OCI-LY7 (cell line): ENCODE measurements around the gene LRCOL1. TPM values are rescaled to one million over a fixed set of nuclear protein-coding genes. Genes with fewer than 3 reads are reported as not detected.
A peak's percentile ranks its signal among the peaks of the same experiment; 100 is the strongest.
"Not testable (repeated sequence)": the region's sequence is repeated elsewhere in the genome, so short reads cannot be mapped to it uniquely, and the experiment has no call there.

Experiments
- BruUV-seq: library from RNA; stranded (reverse); fragments of 400-500 nt; replicated peaks from 2 replicates; lab custom pipeline; 2021; lab: Mats Ljungman, UMichigan
- CTCF ChIA-PET: fragments of 300-600 bp; sonication (Branson Sonifier 250); formaldehyde crosslinking; loops from one replicate; lab custom pipeline; 2022; ENCODE audit warnings: antibody characterized with exemption; ENCODE audit not compliant: unreplicated experiment; lab: Charles Lee
- POLR2A ChIA-PET: fragments of 300-600 bp; sonication (Branson Sonifier 250); formaldehyde crosslinking; loops from one replicate; lab custom pipeline; 2022; ENCODE audit warnings: antibody characterized with exemption; lab: Charles Lee
- DNase-seq: peaks from one replicate; pipeline ENCODE4 v3.0.0-alpha.2; 2015; ENCODE audit warnings: low spot score
- H2AFZ ChIP-seq: fragments of 200-600 bp; sonication (generic), shearing (Covaris generic); 2 replicates; pipeline ENCODE4 v1.6.1; 2014; ENCODE audit warnings: mild to moderate bottlenecking, antibody characterized with exemption, low read length, moderate library complexity
- H3K27ac ChIP-seq: fragments of 200-600 bp; sonication (generic); 2 replicates; pipeline ENCODE4 v1.5.1; 2014; ENCODE audit warnings: mixed run types, low read depth, mild to moderate bottlenecking, moderate library complexity, low read length, inconsistent platforms; ENCODE audit not compliant: poor library complexity, severe bottlenecking
- H3K36me3 ChIP-seq: fragments of 200-600 bp; sonication (generic); 2 replicates; pipeline ENCODE4 v1.6.1; 2014; ENCODE audit warnings: mild to moderate bottlenecking, antibody characterized with exemption, low read length, moderate library complexity, mixed read lengths; ENCODE audit not compliant: insufficient read depth
- H3K4me1 ChIP-seq: fragments of 200-600 bp; sonication (generic); 2 replicates; pipeline ENCODE4 v1.5.1; 2014; ENCODE audit warnings: mild to moderate bottlenecking, low read length; ENCODE audit not compliant: insufficient read depth, poor library complexity, severe bottlenecking
- H3K4me2 ChIP-seq: fragments of 200-600 bp; sonication (generic); 2 replicates; pipeline ENCODE4 v1.6.1; 2014; ENCODE audit warnings: mild to moderate bottlenecking, low read length
- H3K4me3 ChIP-seq: fragments of 200-600 bp; sonication (generic); 2 replicates; pipeline ENCODE4 v1.5.1; 2014; ENCODE audit warnings: mild to moderate bottlenecking, low read depth, low read length; ENCODE audit not compliant: poor library complexity, severe bottlenecking
- H3K79me2 ChIP-seq: fragments of 200-600 bp; sonication (generic); 2 replicates; pipeline ENCODE4 v1.6.1; 2016; ENCODE audit warnings: low read depth, mild to moderate bottlenecking, low read length, moderate library complexity, mixed read lengths; ENCODE audit not compliant: insufficient read depth
- H3K9me2 ChIP-seq: fragments of 200-600 bp; sonication (generic); 2 replicates; pipeline ENCODE4 v1.6.1; 2016; ENCODE audit warnings: mild to moderate bottlenecking, low read length, mixed read lengths; ENCODE audit not compliant: insufficient read depth
- H3K9me3 ChIP-seq: fragments of 200-600 bp; sonication (generic); 2 replicates; pipeline ENCODE4 v1.6.1; 2014; ENCODE audit warnings: mild to moderate bottlenecking, mixed run types, low read length, mixed read lengths
- H4K20me1 ChIP-seq: fragments of 200-600 bp; sonication (generic); 2 replicates; pipeline ENCODE4 v1.6.1; 2014; ENCODE audit warnings: mild to moderate bottlenecking, antibody characterized with exemption, low read length, moderate library complexity, mixed read lengths; ENCODE audit not compliant: insufficient read depth
- CTCF ChIP-seq: fragments of 200-600 bp; sonication (generic); conservative IDR thresholded peaks from 2 replicates; pipeline ENCODE4 v1.5.1; 2014; ENCODE audit warnings: mild to moderate bottlenecking, antibody characterized with exemption, low read length, moderate library complexity, mixed read lengths
- EZH2phosphoT487 ChIP-seq: fragments of 200-600 bp; sonication (generic); IDR thresholded peaks from 2 replicates; pipeline ENCODE4 v1.6.1; 2018; ENCODE audit warnings: low read depth, borderline replicate concordance, mild to moderate bottlenecking, mixed run types, antibody characterized with exemption, low read length, moderate library complexity, mixed read lengths
- intact Hi-C: fragments of 100-400 bp; cut with micrococcal nuclease; formaldehyde crosslinking; loops from one replicate; pipeline ENCODE4 v1.10.0; 2022; ENCODE audit not compliant: unreplicated experiment
- total RNA-seq, 2 experiments: library from RNA; depleted of rRNA in 1 of 2; stranded (reverse); fragments of >200 nt in 1 of 2; shearing (Covaris generic) in 1 of 2; gene quantifications; 2 replicates each; pipeline ENCODE4 v1.2.3, GENCODE V29; 2014 to 2022

The LRCOL1 gene
- total RNA-seq, 2 experiments from 2014 or later = not detected

DNA sequence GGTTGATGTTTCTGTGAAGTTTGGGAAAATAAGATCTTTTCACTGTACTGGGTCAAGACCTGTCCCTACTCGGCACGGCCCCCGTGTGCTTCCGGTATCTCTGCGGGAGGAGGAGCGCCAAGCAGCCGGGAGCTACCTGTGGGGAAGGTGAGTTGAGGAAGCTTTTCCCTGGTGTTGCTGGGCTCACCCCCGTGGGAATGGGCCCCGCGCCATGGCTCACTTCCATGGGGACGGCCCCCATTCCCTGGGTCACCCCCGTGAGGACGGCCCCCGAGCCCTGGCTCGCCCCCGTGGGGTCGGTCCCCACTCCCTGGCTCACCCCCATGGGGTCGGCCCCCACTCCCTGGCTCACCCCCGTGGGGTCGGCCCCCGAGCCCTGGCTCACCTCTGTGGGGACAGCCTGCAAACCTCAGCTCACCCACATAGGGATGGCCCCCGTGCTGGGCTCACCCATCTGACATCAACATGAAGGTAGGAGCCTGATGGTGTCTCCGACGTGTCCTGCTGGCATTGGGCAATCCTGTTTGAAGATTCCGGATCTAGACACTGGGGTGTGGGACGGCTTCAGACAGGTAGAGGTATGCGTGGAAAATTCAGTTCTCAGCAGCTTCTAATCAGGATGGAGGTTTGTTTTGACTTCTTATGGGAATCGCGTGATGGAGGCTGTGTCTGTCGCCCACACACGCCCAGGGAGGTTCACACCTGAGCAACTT is 9.1 kb downstream of the LRCOL1 start:
- Histone ChIP-seq H3K4me2 (no peak overlapping the region), H3K36me3 (no peaks in the 10 kb centered on the region), H3K79me2 (no peaks in the 10 kb centered on the region), H2AFZ (no peak overlapping the region), H4K20me1 (no peaks in the 10 kb centered on the region), H3K4me1 (peaks cover 3% of the 10 kb centered on the region), H3K9me2 (no peaks in the 10 kb centered on the region), H3K27ac (no peak overlapping the region), H3K4me3 (no peak overlapping the region), H3K9me3 (no peaks in the 10 kb centered on the region)
- BruUV-seq = no TSS peak
- TF ChIP-seq EZH2phosphoT487 (no peak), CTCF (no peak)
- ChIA-PET POLR2A (no interaction called here), CTCF (no interaction called here)
- intact Hi-C loops = no loop called here
- DNase-seq = no peak

DNA sequence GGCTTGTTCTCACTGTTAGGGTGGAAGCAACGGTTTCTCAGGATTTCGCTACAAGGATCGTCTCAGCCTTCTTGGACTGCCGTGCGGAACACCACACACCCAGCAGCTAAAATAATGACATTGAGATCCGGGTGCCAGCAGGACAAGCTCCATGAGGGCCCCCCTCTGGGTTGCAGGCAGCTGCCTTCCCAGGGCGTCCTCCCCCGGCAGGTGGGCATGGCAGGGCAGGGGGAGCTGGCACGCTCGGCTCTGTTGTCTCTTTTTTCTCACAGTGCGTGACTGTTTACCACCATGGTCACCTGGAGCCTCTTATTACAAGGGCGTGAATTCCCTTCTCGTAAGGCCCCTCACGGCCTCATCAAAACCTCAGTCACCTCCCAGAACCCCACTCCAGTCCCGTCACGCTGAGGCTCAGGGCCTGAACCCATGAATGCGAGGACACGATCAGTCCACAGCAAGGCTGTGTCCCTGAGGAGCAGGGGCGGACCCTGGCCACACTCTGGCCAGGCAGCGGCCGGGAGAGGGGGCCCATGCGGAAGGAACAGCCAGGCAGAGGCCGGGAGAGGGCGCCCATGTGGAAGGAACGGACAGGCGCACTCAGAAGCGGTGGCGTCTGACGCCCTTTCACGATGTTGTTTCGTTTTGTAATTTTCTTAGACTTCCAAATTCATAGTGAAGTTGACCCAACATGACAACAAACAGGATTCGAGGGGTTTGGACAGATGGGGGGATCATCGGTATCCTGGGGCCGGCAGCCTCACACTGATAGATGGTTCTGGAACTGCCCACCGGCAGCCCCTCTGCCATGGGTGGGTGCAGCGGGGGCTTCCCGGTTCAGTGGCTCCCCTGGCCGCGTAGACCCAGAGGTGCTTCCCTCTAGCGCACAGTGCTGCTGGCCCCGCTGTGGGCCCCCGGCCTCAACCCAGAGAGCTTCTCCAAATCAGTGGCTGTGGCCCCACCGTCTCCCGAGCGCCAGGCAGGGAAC is 10.0 kb downstream of the LRCOL1 start:
- no peaks in the 10 kb centered on the region for H3K36me3 ChIP-seq
- H3K4me3 ChIP-seq = no peak overlapping the region
- peak overlapping the region; percentile 32; the same call in 1 of the 2 replicates for H3K4me2 ChIP-seq
- H3K9me2 ChIP-seq = no peaks in the 10 kb centered on the region
- no TSS peak for BruUV-seq
- H3K9me3 ChIP-seq = no peaks in the 10 kb centered on the region
- H2AFZ ChIP-seq = no peak overlapping the region
- peak; percentile 16 for DNase-seq
- ChIA-PET CTCF (interaction anchor here (0.6 to 1.0 kb wide), 2 partner anchors 38 to 481 kb away, joined by 4 to 6 read pairs; no protein-coding TSS in a partner anchor), POLR2A (interaction anchor here (0.9 kb wide), 1 partner anchor 44 kb away, joined by 11 read pairs; no protein-coding TSS in a partner anchor)
- TF ChIP-seq CTCF (peak; percentile 65), EZH2phosphoT487 (no peak)
- intact Hi-C loops = loop anchor here (1.0 kb wide), 2 partner anchors 15 to 38 kb away; no protein-coding TSS in a partner anchor
- H3K79me2 ChIP-seq = no peaks in the 10 kb centered on the region
- H3K27ac ChIP-seq = no peak overlapping the region
- peaks cover 3% of the 10 kb centered on the region for H3K4me1 ChIP-seq
- no peaks in the 10 kb centered on the region for H4K20me1 ChIP-seq

- not testable (repeated sequence) for BruUV-seq
- CTCF ChIA-PET = interaction anchor here (0.6 to 1.0 kb wide), 2 partner anchors 38 to 482 kb away, joined by 4 to 6 read pairs; no protein-coding TSS in a partner anchor
- POLR2A ChIA-PET = interaction anchor here (0.6 to 0.9 kb wide), 2 partner anchors 34 to 45 kb away, joined by 3 to 11 read pairs; no protein-coding TSS in a partner anchor
These were observed 10.9 kb downstream of the LRCOL1 start for GRCh38 chr12:132599502-132599901.

More at GRCh38 chr12:132599502-132599901, 10.9 kb downstream of the LRCOL1 start:
- H3K9me3 ChIP-seq, H3K27ac ChIP-seq, H3K4me2 ChIP-seq, H2AFZ ChIP-seq, H3K4me1 ChIP-seq, H3K79me2 ChIP-seq, H4K20me1 ChIP-seq, DNase-seq, H3K9me2 ChIP-seq, H3K36me3 ChIP-seq, H3K4me3 ChIP-seq, intact Hi-C loops: not testable (repeated sequence)
